ENCODE results near the gene ADM2. TPM values are rescaled to one million over a fixed set of nuclear protein-coding genes. Genes with fewer than 3 reads are reported as not detected.

Gene ADM2
- total RNA-seq, 1 experiment from 2014 or later: not detected

- H3K9me3 ChIP-seq (replicated peaks): no peaks in the 10 kb centered on the region
- no peak overlapping the region for H3K4me3 ChIP-seq
- H3K4me1 ChIP-seq: peaks cover 10% of the 10 kb centered on the region
- H3K27me3 ChIP-seq: no peaks in the 10 kb centered on the region
- H3K27ac ChIP-seq: no peak overlapping the region
- H3K36me3 ChIP-seq: peaks cover 2% of the 10 kb centered on the region; the same call in 1 of the 2 replicates
- DNase-seq: no peak
Observed at GRCh38 chr22:50497093-50497492, 15.8 kb downstream of the ADM2 start.

- Histone ChIP-seq H3K27me3 (no peaks in the 10 kb centered on the region), H3K27ac (no peak overlapping the region), H3K9me3 (replicated peaks) (no peaks in the 10 kb centered on the region), H3K36me3 (peaks cover 13% of the 10 kb centered on the region; the same call in 1 of the 2 replicates), H3K4me3 (no peak overlapping the region), H3K4me1 (peaks cover 10% of the 10 kb centered on the region)
- peak; percentile 84 to 94 for DNase-seq
Observed at GRCh38 chr22:50498322-50498890, 17.1 kb downstream of the ADM2 start.

- H3K27me3 ChIP-seq: no peaks in the 10 kb centered on the region
- H3K27ac ChIP-seq: no peak overlapping the region
- no peak overlapping the region for H3K4me3 ChIP-seq
- no peaks in the 10 kb centered on the region for H3K9me3 ChIP-seq (replicated peaks)
- no peak for DNase-seq
- H3K4me1 ChIP-seq: peaks cover 10% of the 10 kb centered on the region
- peaks cover 23% of the 10 kb centered on the region for H3K36me3 ChIP-seq
Observed at GRCh38 chr22:50500452-50500851, 19.1 kb downstream of the ADM2 start.

GRCh38 chr22:50502096-50502495 is 20.8 kb downstream of the ADM2 start:
- H3K9me3 ChIP-seq (replicated peaks): no peaks in the 10 kb centered on the region
- H3K4me3 ChIP-seq: no peak overlapping the region
- no peak for DNase-seq
- peaks cover 10% of the 10 kb centered on the region; the same call in 1 of the 2 replicates for H3K4me1 ChIP-seq
- H3K27me3 ChIP-seq: no peaks in the 10 kb centered on the region
- peaks cover 27% of the 10 kb centered on the region for H3K36me3 ChIP-seq
- H3K27ac ChIP-seq: no peak overlapping the region

DNA sequence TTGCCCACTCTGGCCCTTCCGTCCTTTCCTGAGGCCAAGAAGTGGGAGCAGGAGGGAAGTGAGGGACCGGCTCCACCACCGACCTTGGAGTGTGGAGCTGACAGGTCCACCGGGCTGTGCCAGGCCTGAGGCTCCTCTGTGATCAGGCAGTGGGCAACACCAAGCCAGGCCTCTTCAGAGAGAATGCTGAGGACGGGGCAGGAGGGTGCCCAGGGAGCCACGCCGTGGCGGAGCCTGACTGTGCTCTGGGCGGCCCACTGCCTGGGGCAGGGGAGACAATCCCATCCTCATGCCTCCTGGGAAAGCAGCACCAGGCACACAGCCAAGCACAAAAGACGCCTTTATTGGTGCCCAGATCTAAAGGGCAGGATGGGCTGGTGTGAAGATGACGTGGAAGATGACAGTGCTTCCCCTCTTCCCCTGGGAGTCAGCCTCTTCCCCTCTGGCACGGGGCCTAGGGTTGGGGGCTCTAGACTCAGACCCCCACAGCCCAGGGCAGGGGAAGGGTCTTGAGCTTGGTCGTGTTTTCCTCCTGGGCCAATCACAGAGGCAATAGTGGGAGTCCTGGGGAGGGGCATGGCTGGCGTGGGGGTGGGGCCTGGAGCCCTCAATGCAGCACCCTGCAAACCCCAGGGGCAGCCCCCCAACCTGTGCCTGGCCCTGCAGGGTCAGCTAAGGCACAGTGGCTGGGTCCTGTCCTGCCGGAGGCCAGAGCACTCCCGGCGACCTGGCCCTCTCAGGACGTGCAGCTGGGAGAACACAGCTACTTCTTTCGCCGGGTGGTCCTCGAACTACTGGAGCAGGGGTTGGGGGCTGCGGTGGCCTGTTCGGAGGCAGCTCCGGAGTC is 21.5 kb downstream of the ADM2 start:
- no peak for DNase-seq
- Histone ChIP-seq H3K36me3 (peaks cover 30% of the 10 kb centered on the region), H3K27ac (no peak overlapping the region), H3K9me3 (replicated peaks) (no peaks in the 10 kb centered on the region), H3K4me3 (no peak overlapping the region), H3K27me3 (no peaks in the 10 kb centered on the region), H3K4me1 (peaks cover 9% of the 10 kb centered on the region; the same call in 1 of the 2 replicates)

- H3K27ac ChIP-seq: no peak overlapping the region
- peaks cover 9% of the 10 kb centered on the region; the same call in 1 of the 2 replicates for H3K4me1 ChIP-seq
- peaks cover 30% of the 10 kb centered on the region for H3K36me3 ChIP-seq
- H3K9me3 ChIP-seq (replicated peaks): no peaks in the 10 kb centered on the region
- H3K27me3 ChIP-seq: no peaks in the 10 kb centered on the region
- peak in 1 of 2 experiments; percentile 23 for DNase-seq
- no peak overlapping the region for H3K4me3 ChIP-seq
Observed at GRCh38 chr22:50503475-50504145, 22.3 kb downstream of the ADM2 start.

DNA sequence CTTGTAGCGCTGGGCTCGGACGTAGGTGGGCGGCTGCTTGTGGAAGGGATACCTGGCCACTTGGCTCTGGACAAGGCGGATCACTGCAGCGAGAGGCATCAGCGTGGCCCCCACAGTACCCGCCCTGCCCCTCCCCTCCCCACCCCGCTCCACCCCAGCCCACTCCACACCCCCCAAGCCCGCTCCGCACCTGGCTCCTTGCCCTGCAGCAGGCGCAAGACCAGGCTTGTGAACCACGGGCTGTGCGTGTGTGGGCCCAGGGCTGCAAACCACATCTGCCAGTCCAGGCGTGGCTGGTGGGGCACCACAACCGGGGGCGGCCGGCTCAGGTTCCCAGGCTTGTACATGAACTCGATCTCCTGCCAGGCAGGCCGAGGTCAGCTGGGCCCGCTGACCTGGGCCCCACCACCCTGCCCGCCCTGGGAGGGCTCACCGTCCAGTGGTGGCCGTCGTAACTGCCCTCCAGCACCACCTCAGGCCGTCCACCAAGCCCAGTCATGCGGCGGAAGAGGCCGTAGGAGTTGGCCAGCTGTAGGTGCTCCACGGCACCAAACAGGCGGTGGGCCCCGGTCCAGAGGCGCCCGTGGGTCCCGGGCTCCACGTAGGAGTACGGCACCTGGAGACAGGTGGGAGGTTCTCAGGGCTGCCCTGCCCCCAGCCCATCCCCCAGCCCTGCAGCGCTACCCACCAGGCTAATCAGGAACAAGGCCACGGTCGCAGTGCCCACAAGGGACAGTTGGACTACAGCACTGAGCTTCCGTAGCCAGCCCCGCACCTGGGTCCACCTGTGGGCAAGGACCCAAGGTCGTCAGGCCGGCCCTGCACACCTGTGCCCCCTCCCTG is 23.2 kb downstream of the ADM2 start:
- Histone ChIP-seq H3K27ac (no peak overlapping the region), H3K36me3 (peaks cover 30% of the 10 kb centered on the region), H3K27me3 (no peaks in the 10 kb centered on the region), H3K4me3 (no peak overlapping the region), H3K4me1 (peaks cover 9% of the 10 kb centered on the region), H3K9me3 (replicated peaks) (no peaks in the 10 kb centered on the region)
- DNase-seq: no peak

- peaks cover 31% of the 10 kb centered on the region for H3K36me3 ChIP-seq
- peaks cover 9% of the 10 kb centered on the region for H3K4me1 ChIP-seq
- H3K27ac ChIP-seq: no peak overlapping the region
- no peak overlapping the region for H3K4me3 ChIP-seq
- no peaks in the 10 kb centered on the region for H3K9me3 ChIP-seq (replicated peaks)
- no peaks in the 10 kb centered on the region for H3K27me3 ChIP-seq
- DNase-seq: no peak
Observed at GRCh38 chr22:50505276-50505775, 24.0 kb downstream of the ADM2 start.

DNA sequence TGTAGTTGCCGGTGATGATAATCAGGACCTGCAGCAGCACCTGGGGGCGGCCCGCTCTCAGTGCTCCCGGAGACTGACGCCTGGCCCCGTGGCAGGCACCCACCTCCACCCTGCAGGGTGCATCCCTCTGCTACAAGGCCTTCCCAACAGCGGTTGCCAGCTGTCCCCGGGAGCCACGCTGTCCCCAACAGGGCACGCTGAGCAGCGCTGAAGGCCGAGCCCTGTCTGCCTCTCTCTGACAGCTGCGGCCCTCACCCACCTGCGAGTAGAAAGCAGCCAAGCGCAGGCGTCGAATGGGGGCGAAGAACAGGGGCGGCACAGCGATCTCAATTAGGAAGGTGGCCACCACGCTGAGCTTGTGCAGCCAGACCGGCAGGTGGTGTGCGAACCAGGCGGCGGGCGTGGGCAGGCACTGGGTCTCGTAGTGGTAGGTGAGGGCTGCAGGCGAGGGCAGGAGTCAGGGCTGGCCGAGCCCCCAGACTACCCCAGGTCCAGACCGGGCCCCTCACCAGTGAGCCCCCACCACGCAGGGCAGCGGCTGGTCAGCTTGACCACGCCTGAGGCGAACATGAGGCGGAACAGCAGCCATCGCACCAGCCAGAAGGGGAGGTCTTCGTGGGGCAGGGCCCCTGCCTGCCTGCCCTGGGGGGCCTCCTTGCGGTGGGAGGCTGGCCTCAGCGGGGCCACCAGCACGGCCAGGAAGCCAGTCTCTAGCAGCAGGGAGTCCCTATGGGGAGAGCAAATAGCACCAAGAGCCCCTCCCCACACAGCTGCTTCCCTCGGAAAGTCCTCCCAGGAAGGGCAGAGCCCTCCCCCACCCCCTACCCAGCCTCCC is 24.6 kb downstream of the ADM2 start:
- peak; percentile 56 to 62 for DNase-seq
- no peak overlapping the region for H3K27ac ChIP-seq
- H3K27me3 ChIP-seq: no peaks in the 10 kb centered on the region
- peak overlapping the region; percentile 99 for H3K4me3 ChIP-seq
- H3K4me1 ChIP-seq: peaks cover 9% of the 10 kb centered on the region
- peaks cover 34% of the 10 kb centered on the region for H3K36me3 ChIP-seq
- H3K9me3 ChIP-seq (replicated peaks): no peaks in the 10 kb centered on the region

DNA sequence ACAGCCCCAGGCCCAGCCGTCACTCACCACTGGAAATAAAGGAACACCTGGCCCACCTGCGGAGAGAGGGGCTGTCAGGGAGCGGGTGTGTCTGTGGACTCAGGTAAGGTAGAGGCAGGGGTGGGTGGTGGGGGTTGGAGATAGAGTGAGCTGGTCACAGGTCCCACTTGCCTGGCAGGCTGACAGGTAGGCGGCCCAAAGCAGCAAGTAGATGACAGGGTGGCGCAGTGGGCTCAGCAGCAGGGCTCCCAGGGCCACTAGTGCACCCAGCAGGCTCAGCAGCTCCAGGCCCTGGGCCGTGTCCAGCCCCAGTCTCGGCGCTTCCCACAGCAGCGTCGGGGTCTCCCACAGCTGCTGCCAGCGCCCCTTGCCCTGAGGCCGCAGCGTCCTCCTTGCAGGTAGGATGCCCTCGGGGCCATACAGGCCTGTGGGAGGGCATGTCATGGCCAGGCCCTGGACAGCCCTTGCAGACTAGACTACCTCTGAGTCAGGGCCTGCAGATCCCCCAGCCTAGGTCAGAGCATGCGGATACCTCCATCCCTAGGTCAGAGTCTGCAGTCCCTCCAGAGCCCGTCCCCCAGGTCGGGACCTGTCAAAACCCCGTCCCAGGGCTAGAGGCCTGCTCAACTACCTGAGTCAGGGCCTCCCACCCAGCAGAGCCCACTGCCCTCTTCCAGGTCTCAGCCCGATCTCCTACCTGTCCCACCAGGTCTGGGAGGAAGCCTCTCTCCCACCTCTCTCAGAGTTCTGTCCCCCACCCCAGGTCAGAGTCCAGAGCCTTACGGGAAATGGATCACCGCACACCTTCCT is 25.5 kb downstream of the ADM2 start:
- peak in 1 of 2 experiments; percentile 42 for DNase-seq
- Histone ChIP-seq H3K4me1 (peaks cover 9% of the 10 kb centered on the region), H3K27ac (peak overlapping the region; percentile 57), H3K4me3 (peak overlapping the region; percentile 99), H3K27me3 (no peaks in the 10 kb centered on the region), H3K9me3 (replicated peaks) (no peaks in the 10 kb centered on the region), H3K36me3 (peaks cover 34% of the 10 kb centered on the region)

- no peaks in the 10 kb centered on the region for H3K9me3 ChIP-seq (replicated peaks)
- peaks cover 9% of the 10 kb centered on the region for H3K4me1 ChIP-seq
- peaks cover 35% of the 10 kb centered on the region for H3K36me3 ChIP-seq
- peak within 1 kb of the TSS; percentile 99 for H3K4me3 ChIP-seq
- no peak for DNase-seq
- H3K27me3 ChIP-seq: no peaks in the 10 kb centered on the region
- H3K27ac ChIP-seq: peak within 1 kb of the TSS; percentile 94
Observed at GRCh38 chr22:50507421-50507990, 26.2 kb downstream of the ADM2 start, which contains the start of gene LMF2. TSS of gene LMF2 (minus strand) at chr22:50507702. CDS start at chr22:50507675, 27 bp downstream.

DNA sequence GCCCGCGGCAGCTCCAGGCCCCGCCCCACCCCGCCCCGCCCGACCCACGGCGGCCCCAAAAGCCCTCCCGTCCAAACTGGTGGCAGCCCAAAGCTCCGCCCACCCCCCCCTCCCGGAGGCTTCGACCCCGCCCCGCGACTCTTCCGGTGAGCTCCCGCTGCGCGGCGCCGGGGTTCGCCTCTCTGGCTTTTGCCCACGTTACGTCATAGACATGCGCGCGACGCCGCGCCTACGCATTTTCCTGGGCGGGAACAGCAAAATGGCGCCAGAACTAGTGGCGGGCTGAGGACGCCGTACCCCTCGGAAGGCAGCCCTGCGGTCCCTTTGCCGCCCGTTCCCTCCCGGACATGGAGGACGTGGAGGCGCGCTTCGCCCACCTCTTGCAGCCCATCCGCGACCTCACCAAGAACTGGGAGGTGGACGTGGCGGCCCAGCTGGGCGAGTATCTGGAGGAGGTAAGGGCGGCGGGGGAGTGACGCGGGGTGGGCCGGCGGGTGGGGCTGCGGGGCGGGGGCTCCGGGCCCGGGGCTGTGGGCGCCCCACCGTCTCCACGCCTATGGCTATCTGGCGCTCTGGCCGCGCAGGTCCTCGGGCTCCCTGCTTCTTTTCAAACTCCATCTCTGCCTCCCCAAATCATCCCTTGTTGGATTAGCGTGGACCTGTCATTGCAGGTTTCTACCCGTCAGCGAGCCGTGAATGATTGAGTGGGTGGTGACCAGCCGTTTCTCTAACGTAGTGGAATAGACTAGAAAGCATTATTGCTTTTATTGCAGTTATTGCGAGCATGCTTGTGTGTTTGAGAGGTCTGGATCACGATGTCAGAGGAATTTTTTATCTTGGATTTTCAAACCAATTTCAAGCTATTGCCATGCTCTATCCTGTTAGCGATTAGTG is 26.9 kb downstream of the ADM2 start, which contains the start of gene NCAPH2:
NCAPH2 (plus strand) TSS at position 234 of the 894 bp plus-strand sequence; CDS start at position 348, 114 bp downstream.
- Histone ChIP-seq H3K9me3 (replicated peaks) (no peaks in the 10 kb centered on the region), H3K4me1 (peaks cover 9% of the 10 kb centered on the region), H3K36me3 (peaks cover 33% of the 10 kb centered on the region), H3K27ac (peak within 1 kb of the TSS; percentile 94), H3K27me3 (no peaks in the 10 kb centered on the region), H3K4me3 (peak within 1 kb of the TSS; percentile 99)
- DNase-seq: peak; percentile 99 to 100
